Nephron (organoid): ENCODE results near the gene IRAK2.

Experiments
- H3K27ac Mint-ChIP-seq, 3 experiments: 2 replicates each; pipeline ENCODE4 v1.8.0; 2020; ENCODE audit warnings: mixed read lengths in 3 of 3, mild to moderate bottlenecking in 2 of 3, moderate library complexity in 1 of 3
- H3K27me3 Mint-ChIP-seq: 2 replicates; pipeline ENCODE4 v1.8.0; 2021; ENCODE audit warnings: low read depth, mild to moderate bottlenecking, moderate library complexity, mixed read lengths
- H3K36me3 Mint-ChIP-seq: 2 replicates; pipeline ENCODE4 v1.8.0; 2020; ENCODE audit warnings: low read depth, mixed read lengths
- H3K4me1 Mint-ChIP-seq: 2 replicates; pipeline ENCODE4 v1.8.0; 2020; ENCODE audit warnings: mixed read lengths
- H3K4me3 Mint-ChIP-seq, 3 experiments: 2 replicates each; pipeline ENCODE4 v1.8.0; 2020; ENCODE audit warnings: mild to moderate bottlenecking in 3 of 3, mixed read lengths in 3 of 3, moderate library complexity in 2 of 3
- H3K9me3 Mint-ChIP-seq: 2 replicates; pipeline ENCODE4 v1.8.0; 2020; ENCODE audit warnings: mixed read lengths
- CTCF ChIP-seq, 3 experiments: fragments of 200-600 bp; sonication (generic); IDR thresholded peaks; one replicate each; pipeline ENCODE4 v1.5.0; 2021; ENCODE audit warnings: antibody characterized with exemption in 3 of 3; ENCODE audit not compliant: unreplicated experiment in 3 of 3

IRAK2 gene

GRCh38 chr3:10205451-10206165, 40.9 kb downstream of the IRAK2 start:
- H3K9me3 Mint-ChIP-seq, result no peaks in the 10 kb centered on the region
- H3K36me3 Mint-ChIP-seq, result no peaks in the 10 kb centered on the region
- no peak for TF ChIP-seq CTCF (IDR thresholded peaks at IDR 0.05; ENCODE audit: unreplicated experiment in 3 of 3)
- no peaks in the 10 kb centered on the region for H3K27me3 Mint-ChIP-seq
- no peak overlapping the region for H3K4me3 Mint-ChIP-seq
- H3K27ac Mint-ChIP-seq, result no peak overlapping the region
- H3K4me1 Mint-ChIP-seq, result no peaks in the 10 kb centered on the region

DNA sequence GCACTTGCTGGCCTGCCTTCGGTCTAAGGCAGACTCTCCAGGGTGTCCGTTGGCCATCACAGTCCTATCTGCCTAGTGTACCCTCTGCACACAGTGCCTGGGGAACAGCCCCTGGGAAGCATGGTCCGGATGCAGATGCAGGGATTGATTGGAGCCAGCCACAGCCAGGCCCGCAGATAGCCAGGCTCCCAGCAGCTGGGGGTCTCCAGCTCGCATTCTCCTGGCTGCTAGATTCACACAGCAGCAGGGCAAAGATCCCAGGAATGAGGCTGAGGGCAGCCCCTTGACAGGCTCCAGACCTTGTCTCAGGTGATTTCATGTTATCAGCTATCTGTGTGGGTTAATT, 41.4 kb downstream of the IRAK2 start:
- no peak overlapping the region for H3K27ac Mint-ChIP-seq
- no peak for TF ChIP-seq CTCF (IDR thresholded peaks at IDR 0.05; ENCODE audit: unreplicated experiment in 3 of 3)
- no peaks in the 10 kb centered on the region for H3K36me3 Mint-ChIP-seq
- H3K4me3 Mint-ChIP-seq, result no peak overlapping the region
- no peaks in the 10 kb centered on the region for H3K27me3 Mint-ChIP-seq
- no peaks in the 10 kb centered on the region for H3K9me3 Mint-ChIP-seq
- no peaks in the 10 kb centered on the region for H3K4me1 Mint-ChIP-seq

GRCh38 chr3:10213156-10213792, 48.6 kb downstream of the IRAK2 start:
- Mint-ChIP-seq H3K27me3 (peaks cover 4% of the 10 kb centered on the region), H3K9me3 (peaks cover 15% of the 10 kb centered on the region), H3K4me1 (no peaks in the 10 kb centered on the region), H3K27ac (no peak overlapping the region), H3K36me3 (no peaks in the 10 kb centered on the region), H3K4me3 (no peak overlapping the region)
- TF ChIP-seq CTCF (IDR thresholded peaks at IDR 0.05; ENCODE audit: unreplicated experiment in 3 of 3), result no peak

GRCh38 chr3:10215578-10216368, 51.1 kb downstream of the IRAK2 start:
- Mint-ChIP-seq H3K27ac (no peak overlapping the region), H3K9me3 (peaks cover 15% of the 10 kb centered on the region), H3K36me3 (no peaks in the 10 kb centered on the region), H3K4me1 (no peaks in the 10 kb centered on the region), H3K4me3 (no peak overlapping the region), H3K27me3 (peaks cover 4% of the 10 kb centered on the region)
- TF ChIP-seq CTCF (IDR thresholded peaks at IDR 0.05; ENCODE audit: unreplicated experiment in 3 of 3), result no peak

GRCh38 chr3:10217359-10217758, 52.6 kb downstream of the IRAK2 start:
- H3K27me3 Mint-ChIP-seq, result peaks cover 4% of the 10 kb centered on the region
- H3K9me3 Mint-ChIP-seq, result peaks cover 15% of the 10 kb centered on the region
- H3K36me3 Mint-ChIP-seq, result no peaks in the 10 kb centered on the region
- no peak overlapping the region for H3K27ac Mint-ChIP-seq
- no peak for TF ChIP-seq CTCF (IDR thresholded peaks at IDR 0.05; ENCODE audit: unreplicated experiment in 3 of 3)
- no peaks in the 10 kb centered on the region for H3K4me1 Mint-ChIP-seq
- no peak overlapping the region for H3K4me3 Mint-ChIP-seq
